Measurements from ENCODE around the gene CFAP210. TPM values are rescaled to one million over a fixed set of nuclear protein-coding genes. Genes with fewer than 3 reads are reported as not detected.
"Not testable (repeated sequence)": the region's sequence is repeated elsewhere in the genome, so short reads cannot be mapped to it uniquely, and the experiment has no call there.

CFAP210 gene
- polyA plus RNA-seq, 3 donors, result 0.05 to 2.6 (median 0.21) TPM

GRCh38 chr2:169715379-169716237 lies 21.4 kb upstream of the CFAP210 start:
- WGBS, 3 donors, result 21 to 53% (median 45%) methylated on average over 17 of the region's 17 CpGs
- H3K27ac ChIP-seq (ENCODE audit: low read depth, low read length), result no peak overlapping the region

DNA sequence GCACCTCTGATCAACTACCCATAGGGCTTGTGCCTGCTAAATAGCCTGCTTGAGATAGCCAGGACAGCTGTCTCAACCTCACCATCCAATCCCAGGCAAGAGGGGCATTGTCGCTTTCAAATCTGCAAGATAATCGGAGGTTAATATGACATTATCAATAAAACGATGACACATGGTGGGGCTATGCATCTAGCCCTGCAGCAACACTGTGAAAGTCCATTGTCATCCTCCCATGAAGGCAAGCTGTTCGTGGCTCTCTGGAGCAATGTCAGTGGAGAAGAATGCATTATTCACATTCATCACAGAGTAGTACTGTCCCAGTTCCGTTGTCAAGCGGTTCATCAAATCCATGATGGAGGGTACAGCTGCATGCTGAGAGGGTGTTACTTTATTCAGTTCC lies 20.5 kb upstream of the CFAP210 start:
- 91 to 94% (median 93%) methylated on average over 6 of the region's 6 CpGs for WGBS, 3 donors
- H3K27ac ChIP-seq (ENCODE audit: low read depth, low read length), result no peak overlapping the region

DNA sequence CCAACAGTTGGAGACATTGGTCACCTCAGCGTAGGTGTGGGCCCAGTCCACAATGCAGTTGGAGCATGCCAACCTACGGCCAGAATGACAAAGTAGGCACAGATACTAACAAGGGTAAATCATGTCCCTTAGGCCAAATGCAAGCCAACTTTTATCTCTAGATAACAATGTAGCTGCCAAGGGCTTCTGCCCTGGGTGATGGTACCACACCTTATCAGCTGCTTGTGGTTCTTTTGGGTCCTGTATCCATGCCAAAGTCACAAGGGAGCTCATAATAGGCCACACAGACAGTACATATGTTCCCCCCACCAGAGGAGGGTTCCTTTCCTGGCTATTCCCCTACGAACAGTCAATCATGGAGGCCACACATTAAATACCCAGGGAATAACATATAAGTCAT lies 19.1 kb upstream of the CFAP210 start:
- WGBS, 3 donors, result 92 to 94% (median 93%) methylated on average over 3 of the region's 3 CpGs

DNA sequence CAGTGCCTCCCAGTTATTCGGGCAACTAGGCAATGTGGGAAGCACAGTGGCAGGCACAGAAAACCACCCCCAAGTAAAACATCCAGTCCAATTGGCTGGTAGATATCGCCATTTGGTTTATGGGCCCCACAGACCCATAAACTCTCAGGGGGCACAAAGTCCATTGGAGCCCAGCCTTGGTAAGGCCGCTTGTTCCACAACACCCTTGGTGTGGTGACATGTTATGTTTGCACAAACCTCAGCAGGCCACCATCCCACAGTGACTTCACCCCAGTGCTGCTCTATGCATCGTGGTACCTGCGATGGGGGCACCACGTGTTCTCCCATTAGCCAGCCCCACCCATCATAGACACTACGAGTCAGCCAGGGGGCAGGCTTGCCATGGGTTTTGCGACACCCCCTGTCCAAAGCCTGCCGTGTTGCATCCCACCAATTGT lies 18.6 kb upstream of the CFAP210 start:
- H3K27ac ChIP-seq (ENCODE audit: low read depth, low read length), result no peak overlapping the region
- WGBS, 3 donors, result 93 to 97% (median 97%) methylated on average over 9 of the region's 9 CpGs

More for the DNA sequence above, 19.1 kb upstream of the CFAP210 start:
- H3K27ac ChIP-seq (ENCODE audit: low read depth, low read length), result no peak overlapping the region

DNA sequence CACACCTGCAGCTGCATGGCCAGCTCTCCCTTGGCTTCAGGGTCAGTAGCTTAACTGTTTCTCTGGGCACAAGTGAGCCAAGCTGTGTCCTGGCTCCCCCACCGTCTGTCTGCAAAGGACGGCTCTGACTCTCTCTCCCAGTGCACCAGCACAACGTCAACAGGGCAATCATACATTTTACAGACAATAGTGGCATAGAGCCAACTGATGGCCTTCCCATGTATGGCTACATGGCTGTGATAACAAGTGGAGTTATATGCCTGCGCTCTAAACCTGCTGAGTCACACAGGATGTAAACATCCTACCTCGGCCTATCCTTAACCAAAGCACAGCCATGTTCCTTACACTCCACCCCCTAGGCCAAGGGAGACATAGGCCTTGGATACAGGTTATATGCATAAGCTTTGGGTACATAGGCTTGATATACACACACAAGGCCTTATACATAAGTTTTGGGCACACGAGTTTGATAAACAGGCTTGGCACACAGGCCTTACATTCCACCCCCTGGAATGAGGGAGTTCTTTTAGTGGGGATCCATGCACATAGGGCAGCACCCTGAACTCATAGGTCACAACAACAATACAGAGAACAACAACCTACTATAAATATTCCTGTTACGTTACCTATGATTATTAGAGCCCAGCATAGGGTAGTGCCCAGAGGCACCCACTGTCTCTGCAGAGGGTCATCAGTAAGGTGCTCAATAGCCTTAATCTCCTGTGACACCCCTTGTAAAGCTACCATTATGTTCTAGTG lies 17.7 kb upstream of the CFAP210 start:
- no peak overlapping the region for H3K27ac ChIP-seq (ENCODE audit: low read depth, low read length)
- WGBS, 3 donors, result 53 to 78% (median 67%) methylated on average over 7 of the region's 7 CpGs

DNA sequence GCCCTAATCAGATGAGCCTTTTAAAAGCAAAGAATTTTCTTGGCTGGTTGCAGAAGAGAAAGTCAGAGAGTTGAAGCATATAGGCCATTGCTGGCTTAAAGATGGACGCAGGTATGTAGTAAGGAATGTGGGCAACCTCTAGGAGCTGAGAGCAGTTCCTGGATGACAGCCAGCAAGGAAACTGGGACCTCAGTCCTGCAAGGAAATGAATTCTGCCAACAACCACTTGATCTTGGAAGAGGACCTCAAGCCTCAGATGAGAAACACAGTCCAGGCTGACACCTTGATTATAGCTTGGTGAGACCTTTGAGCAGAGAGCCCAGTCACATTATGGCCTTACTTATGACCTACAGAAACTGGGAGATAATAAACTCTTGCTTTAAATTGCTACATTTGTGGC lies 15.8 kb upstream of the CFAP210 start:
- 69 to 93% (median 70%) methylated on average over 1 of the region's 1 CpG for WGBS, 3 donors
- no peak overlapping the region for H3K27ac ChIP-seq (ENCODE audit: low read depth, low read length)

- WGBS, 3 donors, result 48 to 100% (median 100%) methylated on average over 1 of the region's 1 CpG
- no peak overlapping the region for H3K27ac ChIP-seq (ENCODE audit: low read depth, low read length)
These were observed 15.1 kb upstream of the CFAP210 start for GRCh38 chr2:169709331-169709730.

DNA sequence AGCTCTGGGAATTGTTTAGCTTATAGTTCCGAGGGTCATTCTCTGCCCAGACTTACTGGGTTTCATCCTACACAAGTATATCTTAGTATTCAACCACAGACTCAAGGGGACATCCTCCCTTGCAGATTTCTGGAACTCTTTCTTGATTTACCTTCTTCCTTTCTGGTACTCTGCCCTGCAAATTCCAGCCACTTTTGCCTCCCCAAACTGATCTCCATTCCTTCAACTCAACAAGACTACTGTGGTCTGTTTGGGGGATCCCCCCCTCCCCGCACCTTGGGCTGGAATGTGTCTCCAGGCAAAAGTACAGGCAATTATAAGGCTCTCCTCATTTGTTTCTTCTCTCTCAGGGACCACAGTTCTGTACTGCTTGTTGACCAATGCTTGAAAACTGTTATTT lies 13.4 kb upstream of the CFAP210 start:
- no peak overlapping the region for H3K27ac ChIP-seq (ENCODE audit: low read depth, low read length)
- 68 to 92% (median 89%) methylated on average over 2 of the region's 2 CpGs for WGBS, 3 donors

GRCh38 chr2:169705927-169706326 lies 11.7 kb upstream of the CFAP210 start:
- 49 to 63% (median 49%) methylated on average over 2 of the region's 2 CpGs for WGBS, 3 donors
- H3K27ac ChIP-seq (ENCODE audit: low read depth, low read length), result no peak overlapping the region

GRCh38 chr2:169704160-169704708 lies 10.0 kb upstream of the CFAP210 start:
- WGBS, 3 donors, result 92 to 93% (median 93%) methylated on average over 1 of the region's 1 CpG
- H3K27ac ChIP-seq (ENCODE audit: low read depth, low read length), result no peak overlapping the region

GRCh38 chr2:169702996-169703395 lies 8.8 kb upstream of the CFAP210 start:
- 53 to 96% (median 79%) methylated on average over 3 of the region's 3 CpGs for WGBS, 3 donors
- H3K27ac ChIP-seq (ENCODE audit: low read depth, low read length), result no peak overlapping the region

DNA sequence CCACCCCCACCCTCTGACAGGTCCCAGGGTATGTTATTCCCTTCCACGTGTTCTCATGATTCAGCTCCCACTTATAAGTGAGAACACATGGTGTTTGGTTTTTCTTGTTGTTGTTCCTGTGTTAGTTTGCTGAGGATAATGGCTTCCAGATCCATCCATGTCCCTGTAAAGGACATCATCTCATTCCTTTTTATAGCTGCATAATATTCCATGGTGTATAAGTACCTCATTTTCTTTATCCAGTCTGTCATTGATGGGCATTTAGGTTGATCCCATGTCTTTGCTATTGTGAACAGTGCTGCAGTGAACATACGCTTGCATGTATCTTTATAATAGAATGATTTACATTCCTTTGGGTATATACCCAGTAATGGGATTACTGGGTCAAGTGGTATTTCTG lies 5.0 kb upstream of the CFAP210 start:
- not testable (repeated sequence) for H3K27ac ChIP-seq (ENCODE audit: low read depth, low read length)
- WGBS, 3 donors, result 94 to 98% (median 97%) methylated on average over 2 of the region's 2 CpGs

DNA sequence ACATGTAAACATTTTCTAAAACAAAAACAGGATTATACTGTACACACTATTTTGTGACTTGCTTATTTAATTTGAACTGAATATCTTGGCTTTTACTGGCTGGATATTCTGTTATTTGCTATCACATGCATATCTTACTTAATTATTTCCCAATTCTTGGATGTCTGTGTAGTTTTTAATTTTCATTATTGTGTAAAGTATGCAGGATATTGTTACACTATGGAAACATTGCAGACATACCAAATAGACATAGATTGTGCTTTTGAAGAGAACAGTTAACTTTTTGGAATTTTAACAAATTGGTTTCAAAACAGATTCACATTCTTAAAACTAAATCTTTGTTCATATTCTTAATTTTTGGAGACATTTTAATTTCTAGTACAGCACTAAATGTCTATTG lies 2.2 kb upstream of the CFAP210 start:
- no peak overlapping the region for H3K27ac ChIP-seq (ENCODE audit: low read depth, low read length)

DNA sequence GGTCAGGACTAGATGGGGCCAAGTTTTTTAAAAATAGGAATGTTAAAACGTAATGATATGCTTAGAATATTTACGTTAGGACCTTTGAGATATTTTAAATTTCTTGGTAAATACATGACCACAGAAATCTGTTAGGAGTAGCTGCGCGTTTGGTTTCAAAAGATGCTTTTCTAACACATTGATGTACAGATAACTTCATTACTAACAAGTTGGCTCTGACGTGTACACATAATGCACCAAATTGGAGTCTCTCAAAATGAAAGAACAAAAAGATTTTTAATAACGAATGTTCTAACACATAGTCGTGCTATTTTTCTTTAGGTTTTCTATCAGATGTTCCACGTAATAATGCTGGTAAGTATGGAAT lies 672 bp upstream of the CFAP210 start:
- no peak overlapping the region for H3K27ac ChIP-seq (ENCODE audit: low read depth, low read length)
- 24 to 30% (median 27%) methylated on average over 8 of the region's 8 CpGs for WGBS, 3 donors

DNA sequence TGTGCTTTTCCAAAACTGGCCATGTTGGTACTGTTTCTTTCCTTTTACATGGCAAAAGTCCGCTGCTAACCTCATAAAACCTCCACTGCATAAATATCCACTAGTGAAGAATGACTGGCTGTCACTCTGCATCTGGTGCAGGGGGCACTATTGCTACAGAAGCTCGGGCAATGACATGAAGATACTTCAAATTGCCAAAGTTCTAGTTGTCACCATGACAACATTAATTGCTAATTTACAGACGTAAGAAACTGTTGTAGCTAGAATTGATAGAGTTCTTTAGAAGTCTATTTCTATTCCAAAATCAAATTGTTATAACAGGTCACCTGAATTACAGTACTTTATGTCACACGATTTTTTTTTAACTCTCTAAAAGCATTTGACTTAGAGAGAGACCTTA lies 845 bp downstream of the CFAP210 start:
- no peak overlapping the region for H3K27ac ChIP-seq (ENCODE audit: low read depth, low read length)
- 8 to 23% (median 11%) methylated on average over 4 of the region's 4 CpGs for WGBS, 3 donors

- no peak overlapping the region for H3K27ac ChIP-seq (ENCODE audit: low read depth, low read length)
- 61 to 76% (median 76%) methylated on average over 3 of the region's 3 CpGs for WGBS, 3 donors
These were observed 1.5 kb downstream of the CFAP210 start for GRCh38 chr2:169692718-169693117.

DNA sequence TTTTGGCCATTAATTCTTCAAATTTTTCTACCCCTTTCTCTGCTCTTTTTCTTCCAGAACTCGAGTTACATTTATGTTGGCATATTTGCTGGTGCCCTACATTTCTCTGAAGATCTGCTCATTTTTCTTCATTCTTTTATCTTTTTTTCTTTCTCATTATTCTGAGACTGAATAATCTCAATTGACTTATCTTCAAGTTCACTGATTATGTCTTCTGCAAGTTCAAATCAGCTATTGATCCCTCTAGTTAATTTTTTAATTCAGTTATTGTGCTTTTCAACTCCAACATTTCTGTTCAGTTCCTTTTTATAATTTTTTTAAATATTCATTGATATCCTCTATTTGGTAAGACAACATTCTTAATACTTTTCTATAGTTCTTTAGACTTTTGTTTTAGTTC lies 3.2 kb downstream of the CFAP210 start:
- H3K27ac ChIP-seq (ENCODE audit: low read depth, low read length), result no peak overlapping the region

GRCh38 chr2:169687943-169688342 lies 6.3 kb downstream of the CFAP210 start:
- not testable (repeated sequence) for H3K27ac ChIP-seq (ENCODE audit: low read depth, low read length)

More for the DNA sequence above, 3.2 kb downstream of the CFAP210 start:
- WGBS, 3 donors, result 77 to 87% (median 85%) methylated on average over 1 of the region's 1 CpG

GRCh38 chr2:169686825-169687224 lies 7.4 kb downstream of the CFAP210 start:
- not testable (repeated sequence) for H3K27ac ChIP-seq (ENCODE audit: low read depth, low read length)
- 79 to 87% (median 86%) methylated on average over 4 of the region's 4 CpGs for WGBS, 3 donors

All from adipose tissue (tissue), 3 donors.